Neural progenitor cell (in vitro differentiated cells): ENCODE data around the gene SMG7. TPM values are rescaled to one million over a fixed set of nuclear protein-coding genes. Genes with fewer than 3 reads are reported as not detected.

ENCODE experiments used
- DNase-seq: peaks from one replicate; pipeline ENCODE4 v3.0.0-alpha.2; 2016; ENCODE audit warnings: low spot score
- H2AFZ ChIP-seq: fragments of 200-600 bp; sonication (generic); replicated peaks from 2 replicates; pipeline ENCODE4 v1.6.1; 2016; ENCODE audit warnings: antibody characterized with exemption
- H3F3A ChIP-seq: fragments of 200-600 bp; sonication (generic); 2 replicates; pipeline ENCODE4 v1.6.1; 2016; ENCODE audit warnings: antibody characterized with exemption, low read depth
- H3K27ac ChIP-seq: fragments of 200-600 bp; sonication (generic); 2 replicates; pipeline ENCODE4 v1.5.1; 2016; ENCODE audit warnings: mild to moderate bottlenecking
- H3K27me3 ChIP-seq: fragments of 200-600 bp; sonication (generic); 2 replicates; pipeline ENCODE4 v1.6.1; 2016; ENCODE audit warnings: mild to moderate bottlenecking, moderate library complexity
- H3K36me3 ChIP-seq: fragments of 200-600 bp; sonication (generic); 2 replicates; pipeline ENCODE4 v1.5.1; 2016
- H3K4me1 ChIP-seq: fragments of 200-600 bp; sonication (generic); 2 replicates; pipeline ENCODE4 v1.6.1; 2016; ENCODE audit warnings: mixed run types
- H3K4me2 ChIP-seq: fragments of 200-600 bp; sonication (generic); 2 replicates; pipeline ENCODE4 v1.6.1; 2016
- H3K4me3 ChIP-seq: fragments of 200-600 bp; sonication (generic); 2 replicates; pipeline ENCODE4 v1.5.1; 2016
- H3K79me2 ChIP-seq: fragments of 200-600 bp; sonication (generic); 2 replicates; pipeline ENCODE4 v1.6.1; 2016; ENCODE audit warnings: low read depth
- H3K9ac ChIP-seq: fragments of 200-600 bp; sonication (generic); 2 replicates; pipeline ENCODE4 v1.6.1; 2016
- H3K9me3 ChIP-seq: fragments of 200-600 bp; sonication (generic); 2 replicates; pipeline ENCODE4 v1.5.1; 2016; ENCODE audit warnings: low read depth
- H4K20me1 ChIP-seq: fragments of 200-600 bp; sonication (generic); 2 replicates; pipeline ENCODE4 v1.6.1; 2016; ENCODE audit warnings: low read depth
- H3K27ac Mint-ChIP-seq: 3 replicates; pipeline ENCODE4 v1.8.0; 2021; ENCODE audit warnings: mixed read lengths
- H3K27me3 Mint-ChIP-seq: 2 replicates; pipeline ENCODE4 v1.8.0; 2022; ENCODE audit warnings: low read depth, mild to moderate bottlenecking, inconsistent platforms, moderate library complexity, mixed read lengths; ENCODE audit not compliant: insufficient read depth
- H3K36me3 Mint-ChIP-seq: 3 replicates; pipeline ENCODE4 v1.8.0; 2021; ENCODE audit warnings: mixed read lengths
- H3K4me1 Mint-ChIP-seq: 3 replicates; pipeline ENCODE4 v1.8.0; 2021; ENCODE audit warnings: mixed read lengths
- H3K4me3 Mint-ChIP-seq: 3 replicates; pipeline ENCODE4 v1.8.0; 2021; ENCODE audit warnings: mild to moderate bottlenecking, moderate library complexity, mixed read lengths
- H3K9me3 Mint-ChIP-seq: 3 replicates; pipeline ENCODE4 v1.8.0; 2020; ENCODE audit warnings: mixed read lengths
- CTCF ChIP-seq: fragments of 200-600 bp; sonication (generic); IDR thresholded peaks from 2 replicates; pipeline ENCODE4 v1.5.1; 2017; ENCODE audit warnings: antibody characterized with exemption, mild to moderate bottlenecking
- EZH2 ChIP-seq: fragments of 200-600 bp; sonication (generic); IDR thresholded peaks from 2 replicates; pipeline ENCODE4 v1.6.1; 2017; ENCODE audit warnings: antibody characterized with exemption, mild to moderate bottlenecking, moderate library complexity
- EZH2phosphoT487 ChIP-seq: fragments of 200-600 bp; sonication (generic); IDR thresholded peaks from 2 replicates; pipeline ENCODE4 v1.6.1; 2017; ENCODE audit warnings: antibody characterized with exemption
- total RNA-seq: library from RNA; depleted of rRNA; stranded (reverse); fragments of >200 nt; gene quantifications from 2 replicates; pipeline ENCODE4 v1.2.3, GENCODE V29; 2015; ENCODE audit warnings: low replicate concordance

Gene SMG7
- total RNA-seq, 1 donor from 2014 or later, result 33.5 TPM

GRCh38 chr1:183476081-183476480 is 3.8 kb downstream of the SMG7 start:
- Histone ChIP-seq H3K4me3 (no peak overlapping the region), H3K4me2 (no peak overlapping the region), H3K9ac (no peak overlapping the region), H4K20me1 (peaks cover 71% of the 10 kb centered on the region), H3K27me3 (no peaks in the 10 kb centered on the region), H3F3A (peaks cover 15% of the 10 kb centered on the region), H3K9me3 (no peaks in the 10 kb centered on the region), H3K79me2 (peaks cover 88% of the 10 kb centered on the region), H3K36me3 (no peaks in the 10 kb centered on the region), H3K27ac (no peak overlapping the region), H2AFZ (no peak overlapping the region), H3K4me1 (peaks cover 29% of the 10 kb centered on the region)
- Mint-ChIP-seq H3K36me3 (peaks cover 2% of the 10 kb centered on the region), H3K27ac (no peak overlapping the region), H3K9me3 (no peaks in the 10 kb centered on the region), H3K27me3 (peaks cover 4% of the 10 kb centered on the region), H3K4me1 (peaks cover 12% of the 10 kb centered on the region), H3K4me3 (no peak overlapping the region)
- DNase-seq, result no peak
- TF ChIP-seq EZH2phosphoT487 (no peak), CTCF (no peak), EZH2 (no peak)

- peaks cover 100% of the 10 kb centered on the region for H3K79me2 ChIP-seq
- no peak overlapping the region for H3K27ac ChIP-seq
- Mint-ChIP-seq H3K4me3 (no peak overlapping the region), H3K9me3 (no peaks in the 10 kb centered on the region), H3K4me1 (peaks cover 9% of the 10 kb centered on the region), H3K36me3 (peaks cover 2% of the 10 kb centered on the region), H3K27ac (no peak overlapping the region), H3K27me3 (no peaks in the 10 kb centered on the region)
- peaks cover 8% of the 10 kb centered on the region for H3F3A ChIP-seq
- H3K9ac ChIP-seq, result no peak overlapping the region
- no peak for DNase-seq
- peaks cover 29% of the 10 kb centered on the region for H3K4me1 ChIP-seq
- TF ChIP-seq CTCF, result no peak
- no peak for TF ChIP-seq EZH2phosphoT487
- no peak for TF ChIP-seq EZH2
- no peaks in the 10 kb centered on the region for H3K36me3 ChIP-seq
- no peaks in the 10 kb centered on the region for H3K27me3 ChIP-seq
- no peak overlapping the region for H2AFZ ChIP-seq
- no peak overlapping the region for H3K4me2 ChIP-seq
- H3K4me3 ChIP-seq, result no peak overlapping the region
- peaks cover 89% of the 10 kb centered on the region for H4K20me1 ChIP-seq
- H3K9me3 ChIP-seq, result no peaks in the 10 kb centered on the region
Measured at GRCh38 chr1:183477986-183478781, 5.9 kb downstream of the SMG7 start.

GRCh38 chr1:183480971-183481441 is 8.7 kb downstream of the SMG7 start:
- H3K9me3 Mint-ChIP-seq, result no peaks in the 10 kb centered on the region
- no peak overlapping the region for H3K4me2 ChIP-seq
- no peak overlapping the region for H3K27ac Mint-ChIP-seq
- no peak overlapping the region for H3K4me3 Mint-ChIP-seq
- no peak for TF ChIP-seq EZH2phosphoT487
- no peak for TF ChIP-seq EZH2
- no peak for TF ChIP-seq CTCF
- no peaks in the 10 kb centered on the region for H3K4me1 Mint-ChIP-seq
- H3K36me3 ChIP-seq, result no peaks in the 10 kb centered on the region
- H3K9ac ChIP-seq, result no peak overlapping the region
- no peak for DNase-seq
- peaks cover 22% of the 10 kb centered on the region for H3K4me1 ChIP-seq
- H4K20me1 ChIP-seq, result peaks cover 84% of the 10 kb centered on the region
- peaks cover 8% of the 10 kb centered on the region for H3F3A ChIP-seq
- H3K27ac ChIP-seq, result no peak overlapping the region
- peaks cover 3% of the 10 kb centered on the region for H3K36me3 Mint-ChIP-seq
- no peak overlapping the region for H3K4me3 ChIP-seq
- H3K79me2 ChIP-seq, result peaks cover 100% of the 10 kb centered on the region
- H2AFZ ChIP-seq, result no peak overlapping the region
- no peaks in the 10 kb centered on the region for H3K27me3 ChIP-seq
- H3K9me3 ChIP-seq, result no peaks in the 10 kb centered on the region
- H3K27me3 Mint-ChIP-seq, result no peaks in the 10 kb centered on the region
